KMS-11 (cell line): ENCODE data around the gene MYO5C.

Experiments
- H2AFZ ChIP-seq: fragments of 200-600 bp; sonication (generic); 2 replicates; pipeline ENCODE4 v1.6.1; 2016; ENCODE audit warnings: antibody characterized with exemption, mixed run types, low read depth
- H3K27ac ChIP-seq: fragments of 200-600 bp; sonication (generic); 2 replicates; pipeline ENCODE4 v1.6.1; 2016; ENCODE audit warnings: mild to moderate bottlenecking, mixed run types
- H3K27me3 ChIP-seq: fragments of 200-600 bp; sonication (generic); 2 replicates; pipeline ENCODE4 v1.6.1; 2017; ENCODE audit warnings: mild to moderate bottlenecking, low read depth, mixed run types, moderate library complexity; ENCODE audit not compliant: insufficient read depth
- H3K36me3 ChIP-seq: fragments of 200-600 bp; sonication (generic); 2 replicates; pipeline ENCODE4 v1.6.1; 2017; ENCODE audit warnings: mild to moderate bottlenecking, mixed run types; ENCODE audit not compliant: insufficient read depth
- H3K4me1 ChIP-seq: fragments of 200-600 bp; sonication (generic); 2 replicates; pipeline ENCODE4 v1.6.1; 2016; ENCODE audit warnings: mild to moderate bottlenecking, low read depth, mixed run types; ENCODE audit not compliant: poor library complexity, severe bottlenecking
- H3K4me2 ChIP-seq: fragments of 200-600 bp; sonication (generic); 2 replicates; pipeline ENCODE4 v1.7.0; 2016; ENCODE audit warnings: mild to moderate bottlenecking, mixed run types
- H3K4me3 ChIP-seq: fragments of 200-600 bp; sonication (generic); IDR thresholded peaks from 2 replicates; pipeline ENCODE4 v1.6.1; 2017; ENCODE audit warnings: low read depth, low read length, mixed read lengths; ENCODE audit not compliant: insufficient read depth
- H3K79me2 ChIP-seq: fragments of 200-600 bp; sonication (generic); 2 replicates; pipeline ENCODE4 v1.6.1; 2016; ENCODE audit warnings: low read depth, mixed run types; ENCODE audit not compliant: insufficient read depth
- H3K9ac ChIP-seq: fragments of 200-600 bp; sonication (generic); 2 replicates; pipeline ENCODE4 v1.6.1; 2016; ENCODE audit warnings: mild to moderate bottlenecking, mixed run types
- H4K20me1 ChIP-seq: fragments of 200-600 bp; sonication (generic); 2 replicates; pipeline ENCODE4 v1.6.1; 2016; ENCODE audit warnings: mild to moderate bottlenecking, mixed run types; ENCODE audit not compliant: insufficient read depth
- CTCF ChIP-seq: fragments of 200-600 bp; sonication (generic); conservative IDR thresholded peaks from 2 replicates; pipeline ENCODE4 v1.6.1; 2017; ENCODE audit warnings: low read depth, mild to moderate bottlenecking, antibody characterized with exemption, low read length, moderate library complexity, mixed read lengths

Gene MYO5C

GRCh38 chr15:52290329-52290728, 5.3 kb downstream of the MYO5C start:
- no peak for TF ChIP-seq CTCF
- Histone ChIP-seq H4K20me1 (no peaks in the 10 kb centered on the region), H3K27me3 (no peaks in the 10 kb centered on the region), H3K9ac (no peak overlapping the region), H3K36me3 (no peaks in the 10 kb centered on the region), H3K4me2 (no peak overlapping the region), H3K27ac (no peak overlapping the region), H2AFZ (no peak overlapping the region), H3K79me2 (no peaks in the 10 kb centered on the region), H3K4me3 (no peak overlapping the region), H3K4me1 (peaks cover 10% of the 10 kb centered on the region)

GRCh38 chr15:52289629-52290081, 5.9 kb downstream of the MYO5C start:
- no peak overlapping the region for H3K4me2 ChIP-seq

GRCh38 chr15:52288986-52289385, 6.6 kb downstream of the MYO5C start:
- Histone ChIP-seq H3K4me1 (peaks cover 10% of the 10 kb centered on the region), H3K9ac (no peak overlapping the region), H3K79me2 (no peaks in the 10 kb centered on the region), H3K4me3 (no peak overlapping the region), H2AFZ (no peak overlapping the region), H4K20me1 (no peaks in the 10 kb centered on the region), H3K27me3 (no peaks in the 10 kb centered on the region), H3K36me3 (no peaks in the 10 kb centered on the region), H3K4me2 (no peak overlapping the region), H3K27ac (no peak overlapping the region)
- TF ChIP-seq CTCF = no peak

More at GRCh38 chr15:52289629-52290081, 5.9 kb downstream of the MYO5C start:
- Histone ChIP-seq H2AFZ (no peak overlapping the region), H3K27ac (no peak overlapping the region), H3K36me3 (no peaks in the 10 kb centered on the region), H3K27me3 (no peaks in the 10 kb centered on the region), H4K20me1 (no peaks in the 10 kb centered on the region), H3K4me1 (peaks cover 10% of the 10 kb centered on the region), H3K9ac (no peak overlapping the region), H3K4me3 (no peak overlapping the region), H3K79me2 (no peaks in the 10 kb centered on the region)
- TF ChIP-seq CTCF = no peak

GRCh38 chr15:52288051-52288942, 7.3 kb downstream of the MYO5C start:
- Histone ChIP-seq H3K4me2 (no peak overlapping the region), H3K4me1 (peaks cover 10% of the 10 kb centered on the region), H2AFZ (no peak overlapping the region), H3K4me3 (no peak overlapping the region), H3K27ac (no peak overlapping the region), H3K9ac (no peak overlapping the region), H4K20me1 (no peaks in the 10 kb centered on the region), H3K36me3 (no peaks in the 10 kb centered on the region), H3K79me2 (no peaks in the 10 kb centered on the region), H3K27me3 (no peaks in the 10 kb centered on the region)
- no peak for TF ChIP-seq CTCF
